Fibroblast of skin of left quadriceps (primary cell): ENCODE results near the gene EXD2.
"Not testable (repeated sequence)": the region's sequence is repeated elsewhere in the genome, so short reads cannot be mapped to it uniquely, and the experiment has no call there.

Experiments
- DNase-seq, 2 experiments: peaks; one replicate each; pipeline ENCODE4 v3.0.0-alpha.2; 2013; ENCODE audit warnings: low read depth in 2 of 2

EXD2 gene

DNA sequence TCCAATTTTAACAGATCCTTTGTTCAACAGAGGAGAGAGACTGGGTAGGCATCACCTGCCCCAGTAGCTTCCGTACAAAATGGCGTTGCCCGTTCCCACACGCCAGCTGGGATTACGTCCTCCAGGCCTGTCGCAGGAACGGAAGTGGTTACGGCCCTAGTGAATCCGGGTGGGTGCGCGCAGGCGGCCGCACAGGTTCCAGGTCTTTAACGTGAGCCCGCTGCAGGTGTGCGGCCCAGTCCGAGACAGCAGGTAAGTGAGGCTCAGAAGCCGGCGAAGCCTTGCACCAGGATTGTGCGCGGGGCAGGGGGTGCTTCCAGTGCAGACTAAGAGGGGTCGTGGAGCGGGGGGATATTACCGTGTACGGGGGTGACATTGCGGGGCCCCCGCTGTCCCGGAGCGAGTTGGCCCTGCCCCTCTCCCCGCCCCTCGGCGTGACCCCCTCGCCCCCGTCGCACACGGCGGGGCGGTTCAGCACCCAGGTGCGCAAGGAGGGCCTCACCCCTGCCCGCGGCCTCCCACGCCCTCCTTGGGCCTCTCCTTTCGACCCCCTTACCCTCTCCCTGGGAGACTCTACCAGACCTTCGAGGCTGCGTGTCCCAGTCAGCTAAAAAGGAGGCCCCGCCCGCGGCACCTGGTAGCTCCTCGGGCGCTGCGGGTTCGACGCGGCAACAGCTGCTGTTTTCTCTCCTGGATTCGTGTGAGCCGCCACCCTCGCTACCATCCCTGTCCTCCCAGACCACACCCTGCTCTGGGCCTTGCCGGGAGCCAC is at the start of gene EXD2:
Gene EXD2, plus strand, starts transcription at position 159 of the 772 bp plus-strand sequence. CDS start 17,973 bp downstream, outside the sequence.
- peak; percentile 47 to 56 for DNase-seq

DNA sequence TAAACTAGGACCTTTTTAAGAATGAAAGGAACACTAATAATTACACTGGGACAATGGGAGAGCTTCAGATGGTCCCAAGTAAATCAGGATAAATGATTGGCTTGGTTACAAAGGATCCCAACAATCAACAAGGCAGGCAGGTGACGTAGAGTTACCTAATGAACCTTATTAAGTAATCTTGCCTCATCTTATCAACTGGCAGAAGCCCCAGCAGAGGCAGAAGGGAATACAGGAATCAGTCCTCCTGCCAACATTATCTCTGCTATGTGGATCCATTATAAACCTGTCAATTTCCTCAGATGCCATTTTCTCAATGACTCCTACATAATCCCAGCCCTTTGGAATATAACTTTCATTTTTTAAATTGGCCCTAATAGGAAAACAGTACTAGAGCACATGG is 49.7 kb upstream of the EXD2 start:
- no peak for DNase-seq

DNA sequence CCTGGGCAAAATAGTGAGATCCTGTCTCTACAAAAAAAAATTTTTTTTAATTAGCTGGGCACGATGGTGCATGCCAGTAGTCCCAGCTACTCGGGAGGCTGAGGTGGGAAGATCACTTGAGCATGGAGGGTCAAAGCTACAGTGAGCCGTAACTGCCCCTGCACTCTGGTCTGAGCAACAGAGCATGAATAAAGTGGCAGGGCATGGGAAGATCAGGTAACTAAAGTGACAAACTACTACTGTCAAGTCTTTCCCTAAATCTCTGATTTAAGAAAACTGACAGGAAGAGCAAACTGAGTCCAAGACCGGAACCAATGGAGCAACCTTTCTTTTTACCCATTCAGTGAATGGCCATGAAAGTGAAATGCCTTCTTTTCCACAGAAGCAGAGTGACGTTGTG is 49.2 kb upstream of the EXD2 start:
- DNase-seq, result no peak

DNA sequence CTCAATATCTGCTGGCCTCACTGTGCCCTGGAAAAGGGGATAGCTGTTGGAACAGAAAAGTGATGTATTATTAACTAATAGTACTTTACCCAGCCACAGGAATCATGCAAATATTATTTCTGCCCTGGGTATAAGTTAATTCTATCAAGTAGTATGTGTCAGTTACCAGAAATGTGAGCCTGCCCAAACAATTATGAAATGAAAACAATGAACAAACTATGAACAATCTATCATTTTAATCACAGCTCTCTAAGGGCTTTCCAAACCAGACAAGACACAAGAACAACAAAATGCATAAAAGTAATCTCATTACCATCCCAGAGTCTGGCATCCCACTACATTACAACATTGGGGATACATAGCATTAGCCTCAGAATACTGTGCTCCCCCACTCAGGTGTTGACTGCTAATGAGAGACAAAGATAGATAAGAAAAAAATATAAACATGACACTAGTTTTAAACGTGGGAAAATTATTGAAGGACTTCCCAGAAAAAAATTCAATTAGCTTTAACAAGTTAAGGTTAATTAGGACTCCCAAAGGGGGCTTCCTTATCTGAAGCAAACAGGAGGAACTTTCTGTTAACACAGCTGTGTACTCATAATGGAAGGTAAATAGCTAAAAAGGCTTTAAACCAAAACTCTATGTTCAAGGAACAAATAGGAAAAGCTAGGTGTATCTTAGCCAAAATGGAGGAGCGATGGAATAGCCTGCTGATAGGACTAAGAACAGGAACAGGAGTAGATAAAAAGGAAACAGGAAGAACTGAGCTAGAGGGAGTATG is 41.6 kb upstream of the EXD2 start:
- DNase-seq, result no peak

- DNase-seq, result peak in 1 of 2 experiments; percentile 25
Measured at GRCh38 chr14:69151458-69152180, 39.7 kb upstream of the EXD2 start.

GRCh38 chr14:69152181-69152901 is 39.0 kb upstream of the EXD2 start:
- DNase-seq, result no peak

GRCh38 chr14:69152902-69153151 is 38.5 kb upstream of the EXD2 start, which contains the start of gene DCAF5:
Gene DCAF5 (minus strand): TSS chr14:69153119. CDS start chr14:69152978, 141 bp downstream.
- no peak for DNase-seq

DNA sequence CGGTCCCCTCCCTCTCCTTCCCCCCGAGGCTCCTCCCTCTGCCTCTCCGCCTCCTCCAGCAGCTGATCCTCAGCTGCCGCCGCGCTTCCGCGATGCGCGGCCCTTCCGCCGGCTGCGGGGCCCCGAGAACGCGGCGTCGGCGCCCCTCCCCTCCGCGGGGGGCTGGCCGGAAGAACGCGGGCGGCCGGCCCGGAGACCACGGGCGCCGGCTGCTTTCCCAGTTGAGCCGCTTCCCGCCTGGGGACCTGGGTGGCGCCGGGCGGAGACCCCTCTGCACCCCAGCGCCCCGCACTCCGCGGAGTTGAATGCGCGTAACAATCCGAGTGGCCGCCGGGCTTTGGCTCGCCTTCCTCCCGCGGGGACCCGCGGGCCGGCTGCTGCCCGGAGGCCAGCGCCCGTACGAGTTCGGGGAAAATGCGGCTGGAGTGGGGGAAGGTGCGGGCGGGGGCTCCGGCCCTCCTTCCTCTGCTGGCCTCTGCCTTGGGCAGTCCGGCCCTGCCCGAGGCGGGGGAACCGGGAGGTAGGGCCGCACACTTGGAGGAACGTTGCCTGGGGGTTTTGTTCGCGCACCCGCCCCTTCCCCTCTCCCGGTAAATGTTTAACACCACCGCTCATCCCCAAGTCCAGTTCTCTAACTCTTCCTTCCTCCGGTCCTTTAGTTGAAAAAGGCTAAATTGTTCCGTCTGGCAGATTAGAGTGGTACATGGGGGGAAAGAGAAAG is 38.0 kb upstream of the EXD2 start:
- DNase-seq, result peak; percentile 80 to 82

- DNase-seq, result no peak
Measured at GRCh38 chr14:69153873-69154270, 37.4 kb upstream of the EXD2 start.

- no peak for DNase-seq
Measured at GRCh38 chr14:69154779-69155178, 36.5 kb upstream of the EXD2 start.

- DNase-seq, result no peak
Measured at GRCh38 chr14:69156224-69156623, 35.1 kb upstream of the EXD2 start.

DNA sequence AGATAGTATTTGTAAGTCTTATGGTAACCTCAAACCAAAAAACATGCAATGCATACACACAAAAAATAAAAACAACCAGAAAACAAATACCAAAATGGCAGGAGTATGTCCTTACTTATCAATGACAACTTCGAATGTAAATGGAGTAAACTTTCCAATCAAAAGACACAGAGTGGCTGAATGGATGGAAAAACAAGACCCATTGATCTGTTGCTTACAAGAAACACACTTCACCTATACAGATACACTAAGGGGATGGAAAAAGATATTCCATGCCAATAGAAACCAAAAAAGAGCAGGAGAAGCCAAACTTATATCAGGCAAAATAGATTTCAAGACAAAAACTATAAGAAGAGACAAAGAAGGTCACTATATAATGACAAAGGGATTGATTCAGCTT is 29.7 kb upstream of the EXD2 start:
- DNase-seq, result no peak

GRCh38 chr14:69165787-69166186 is 25.5 kb upstream of the EXD2 start:
- not testable (repeated sequence) for DNase-seq

DNA sequence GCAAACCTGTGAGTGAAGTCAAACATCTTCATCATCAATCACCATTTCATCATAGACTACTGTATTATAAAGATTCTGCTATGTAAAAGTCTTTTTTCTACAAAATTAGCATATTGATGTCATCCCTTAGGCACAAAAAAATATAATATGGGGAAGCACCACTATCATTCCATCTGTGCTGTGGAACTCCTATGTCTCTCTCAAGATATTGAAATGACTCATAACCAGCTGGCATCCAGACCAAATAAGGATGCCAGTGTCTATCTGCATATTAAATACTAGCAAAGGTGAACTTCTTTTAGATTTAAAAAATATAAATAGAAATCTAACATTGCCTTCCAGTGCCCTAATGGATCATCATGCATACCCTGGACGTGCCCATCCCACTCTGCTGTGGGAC is 20.5 kb upstream of the EXD2 start:
- no peak for DNase-seq

DNA sequence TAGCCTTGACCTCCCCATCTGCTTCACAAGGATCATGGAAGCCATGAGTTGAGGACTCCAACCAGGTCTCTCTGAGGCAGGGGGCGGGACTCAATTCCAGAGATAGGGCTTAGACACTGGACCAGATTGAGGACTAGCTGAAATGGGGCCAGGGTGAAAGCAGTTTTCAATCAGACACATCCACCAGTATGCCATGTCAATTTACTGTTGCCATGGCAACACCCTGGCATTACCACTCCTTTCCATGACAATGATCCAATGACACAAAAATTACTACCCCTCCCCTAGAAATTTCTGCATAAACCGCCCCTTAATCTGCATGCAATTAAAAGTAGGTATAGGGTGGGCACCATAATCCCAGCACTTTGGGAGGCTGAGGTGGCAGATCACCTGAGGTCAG is 19.7 kb upstream of the EXD2 start:
- DNase-seq, result no peak

GRCh38 chr14:69175130-69175529 is 16.2 kb upstream of the EXD2 start:
- DNase-seq, result no peak

DNA sequence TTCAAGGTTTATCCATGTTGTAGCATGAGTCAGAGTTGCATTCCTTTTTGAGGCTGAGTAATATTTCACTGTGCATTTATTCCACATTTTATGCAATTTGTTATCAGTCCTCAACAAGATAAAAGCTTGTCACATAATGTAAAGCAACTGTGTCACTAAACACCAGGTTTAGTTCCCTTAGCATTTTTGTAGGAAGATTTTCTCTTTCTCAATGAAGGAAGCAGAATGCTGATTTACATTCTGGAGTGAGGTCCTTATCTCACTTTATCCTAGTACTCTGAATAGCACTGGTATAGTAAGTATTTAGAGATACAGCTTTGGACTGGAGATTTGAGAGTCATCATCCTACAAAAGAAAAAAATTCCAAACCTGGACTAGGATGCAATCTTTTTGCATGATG is 9.8 kb upstream of the EXD2 start:
- DNase-seq, result no peak

DNA sequence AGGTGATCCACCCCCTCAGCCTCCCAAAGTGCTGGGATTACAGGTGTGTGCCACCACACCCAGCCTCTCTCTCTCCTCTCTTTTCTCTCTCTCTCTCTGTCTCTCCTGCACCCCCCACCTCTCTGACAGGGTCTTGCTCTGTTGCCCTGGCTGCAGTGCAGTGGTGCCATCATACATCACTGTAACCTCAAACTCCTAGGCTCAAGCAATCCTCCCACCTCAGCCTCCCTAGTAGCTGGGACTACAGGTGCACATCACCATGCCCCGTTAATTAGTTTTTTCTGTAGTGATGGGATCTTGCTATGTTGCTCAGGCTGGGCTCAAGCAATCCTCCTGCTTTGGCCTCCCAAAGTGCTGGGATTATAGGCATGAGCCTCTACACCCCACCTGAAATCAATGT is 8.7 kb upstream of the EXD2 start:
- not testable (repeated sequence) for DNase-seq

DNA sequence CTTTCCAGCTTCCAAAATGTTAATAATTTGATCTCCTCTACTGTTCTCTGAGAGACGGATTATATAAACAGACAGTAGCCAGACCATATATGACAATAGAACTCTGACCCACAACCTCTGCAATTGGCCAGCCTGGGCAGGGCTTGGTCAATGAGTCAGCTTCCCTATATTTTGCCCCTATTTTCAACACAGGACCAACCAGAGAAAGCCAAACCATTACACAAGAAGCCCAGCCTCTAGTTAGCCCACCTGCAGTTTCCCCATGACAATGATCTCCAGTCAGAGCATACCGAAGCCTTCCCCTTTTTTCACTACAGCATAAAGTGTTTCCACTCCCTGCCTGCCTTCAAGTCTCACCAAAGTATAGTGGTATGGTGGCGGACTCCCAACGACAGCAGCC is 7.6 kb upstream of the EXD2 start:
- no peak for DNase-seq

DNA sequence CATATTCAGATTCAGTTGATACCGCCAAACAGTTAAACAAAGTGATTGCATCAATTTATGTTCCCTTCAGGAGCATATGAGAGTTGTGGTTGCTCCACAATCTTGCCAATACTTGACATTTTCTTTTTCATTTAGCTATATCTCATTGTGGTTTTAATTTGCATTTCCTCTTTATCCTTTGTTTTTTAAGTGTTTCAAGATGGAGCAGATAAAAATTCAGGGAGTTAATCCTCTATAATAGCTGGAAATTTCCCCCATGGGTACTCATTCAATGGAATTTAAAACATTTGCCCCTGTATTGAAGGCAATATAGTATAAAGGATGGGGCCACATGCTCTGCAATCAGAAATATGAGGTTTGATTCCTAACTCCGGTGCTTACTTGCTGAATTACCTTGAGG is 1.1 kb upstream of the EXD2 start:
- DNase-seq, result peak; percentile 20 to 23

DNA sequence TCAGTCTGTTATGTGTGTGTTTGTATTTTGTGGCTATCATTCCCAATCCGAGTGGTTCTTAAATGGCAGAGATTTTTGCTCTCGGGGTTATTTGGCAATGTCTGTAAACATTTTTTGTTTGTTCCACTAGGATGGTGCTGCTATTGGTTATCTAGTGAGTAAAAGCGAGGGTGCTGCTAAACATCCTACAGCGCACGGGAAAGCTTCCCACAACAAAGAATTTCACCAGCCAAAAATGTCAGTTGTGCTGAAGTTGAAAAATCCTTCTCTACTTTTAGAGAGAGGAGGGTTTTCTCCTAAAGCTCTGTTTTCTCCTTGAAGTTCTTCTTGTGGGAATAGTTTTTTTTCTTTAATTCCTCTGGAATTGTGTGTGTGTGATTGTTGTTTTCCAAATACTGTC is 2.4 kb downstream of the EXD2 start:
- no peak for DNase-seq
